ENCODE data around the gene SKA2.
A peak's percentile ranks its signal among the peaks of the same experiment; 100 is the strongest.
"Not testable (repeated sequence)": the region's sequence is repeated elsewhere in the genome, so short reads cannot be mapped to it uniquely, and the experiment has no call there.

Gene SKA2

DNA sequence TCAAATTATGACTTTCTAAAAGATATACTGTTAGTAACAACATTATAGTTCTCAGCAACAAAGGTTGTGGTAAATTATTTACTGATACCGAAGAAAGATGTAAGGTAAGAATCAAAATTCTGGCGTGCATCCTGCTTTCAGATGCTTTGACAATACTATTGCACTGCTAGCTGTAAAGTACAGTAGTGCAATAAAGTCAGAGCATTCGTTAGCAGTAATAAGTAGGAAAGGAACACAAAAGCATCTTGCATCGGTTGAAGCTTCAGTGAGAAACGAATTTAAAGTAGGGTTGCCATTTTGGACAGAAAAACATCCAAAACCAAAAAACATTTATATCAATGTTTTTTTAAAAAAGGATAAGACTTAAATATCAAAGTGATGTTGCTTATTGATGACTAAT lies 4.0 kb downstream of the SKA2 start:
- no peak for DNase-seq

DNA sequence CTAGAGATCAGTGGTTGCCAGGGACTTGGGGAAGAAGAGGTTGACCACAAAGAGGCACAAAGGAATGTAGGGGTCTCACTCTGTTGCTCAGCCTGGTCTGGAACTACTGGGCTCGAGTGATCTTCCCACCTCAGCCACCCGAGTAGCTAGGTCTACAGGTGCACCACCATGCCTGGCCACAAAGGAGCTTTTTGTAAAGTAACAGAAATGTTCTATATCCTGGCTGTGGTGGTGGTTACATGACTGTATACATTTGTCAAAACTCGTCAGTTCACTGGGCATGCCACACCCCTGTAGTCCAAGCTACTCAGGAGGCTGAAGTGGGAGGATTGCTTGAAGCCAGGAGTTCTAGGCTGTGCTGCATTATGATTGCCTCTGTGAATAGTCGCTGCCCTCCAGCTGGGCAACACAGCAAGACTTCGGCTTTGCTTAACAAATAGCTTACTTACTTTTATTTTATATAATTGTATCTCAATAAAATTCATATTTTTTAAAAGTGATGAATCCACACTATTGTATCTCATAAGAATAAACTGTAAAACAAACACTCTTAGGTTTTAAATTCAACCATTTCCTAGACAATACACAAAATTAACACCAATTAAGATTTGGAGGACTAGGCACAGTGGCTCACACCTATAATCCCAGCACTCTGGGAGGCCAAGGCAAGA lies 5.0 kb downstream of the SKA2 start:
- no peak for DNase-seq

DNA sequence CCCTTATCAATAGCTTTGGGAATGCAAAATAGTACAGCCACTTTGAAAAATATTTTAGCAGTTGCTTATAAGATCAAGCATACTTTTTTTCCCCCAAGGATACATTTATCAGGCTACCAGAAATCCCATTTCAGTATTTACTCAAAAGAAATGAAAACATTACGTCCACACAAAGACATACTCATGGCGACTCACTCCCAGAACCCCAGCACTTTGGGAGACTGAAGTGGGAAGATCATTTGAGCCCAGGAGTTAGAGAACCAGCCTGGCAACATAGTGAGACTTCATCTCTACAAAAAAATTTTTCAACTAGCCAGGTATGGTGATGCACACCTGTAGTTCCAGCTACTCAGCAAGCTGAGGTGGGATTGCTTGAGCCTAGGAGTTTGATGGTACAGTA lies 5.9 kb downstream of the SKA2 start:
- DNase-seq, result no peak

DNA sequence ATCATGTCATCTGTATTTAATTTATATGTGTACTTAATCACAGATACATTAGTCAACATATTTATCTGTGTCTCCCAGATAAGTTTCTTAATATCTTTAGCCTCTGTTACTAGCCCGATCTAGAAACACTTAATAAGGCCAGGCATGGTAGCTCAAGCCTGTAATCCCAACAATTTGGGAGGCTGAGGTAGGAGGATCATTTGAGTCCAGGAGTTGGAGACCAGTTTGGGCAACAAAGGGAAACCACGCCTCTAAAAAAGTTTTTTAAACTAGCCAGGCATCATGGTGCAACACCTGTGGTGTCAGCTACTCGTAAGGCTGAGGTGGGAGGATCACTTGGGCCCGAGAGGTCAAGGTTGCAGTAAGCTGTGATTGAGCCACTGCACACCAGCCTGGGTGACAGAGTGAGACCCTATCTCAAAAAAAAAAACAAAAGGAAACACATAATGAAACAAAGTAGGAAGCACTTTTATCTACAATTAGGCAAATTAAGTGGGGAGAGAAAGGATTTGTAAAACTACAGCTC lies 9.4 kb downstream of the SKA2 start:
- no peak for DNase-seq

DNA sequence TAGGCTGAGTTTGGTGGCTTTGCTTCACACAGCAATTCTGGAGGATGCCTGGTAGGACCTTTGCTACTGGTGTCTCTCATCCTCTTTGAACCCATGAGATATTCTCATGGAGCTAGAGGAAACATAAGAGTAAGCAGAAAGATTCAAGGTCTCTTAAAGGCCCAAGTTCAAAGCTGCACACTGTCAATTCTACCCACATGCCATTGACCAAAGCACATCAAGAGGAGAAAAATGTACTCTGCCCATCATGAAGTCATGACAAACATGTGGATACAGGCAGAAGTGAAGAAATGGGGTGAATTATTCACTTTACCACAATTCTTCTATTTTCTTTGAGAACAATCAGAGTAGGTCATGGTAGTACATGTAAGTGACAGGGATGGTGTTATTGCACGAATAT lies 13.1 kb downstream of the SKA2 start:
- DNase-seq, result no peak

DNA sequence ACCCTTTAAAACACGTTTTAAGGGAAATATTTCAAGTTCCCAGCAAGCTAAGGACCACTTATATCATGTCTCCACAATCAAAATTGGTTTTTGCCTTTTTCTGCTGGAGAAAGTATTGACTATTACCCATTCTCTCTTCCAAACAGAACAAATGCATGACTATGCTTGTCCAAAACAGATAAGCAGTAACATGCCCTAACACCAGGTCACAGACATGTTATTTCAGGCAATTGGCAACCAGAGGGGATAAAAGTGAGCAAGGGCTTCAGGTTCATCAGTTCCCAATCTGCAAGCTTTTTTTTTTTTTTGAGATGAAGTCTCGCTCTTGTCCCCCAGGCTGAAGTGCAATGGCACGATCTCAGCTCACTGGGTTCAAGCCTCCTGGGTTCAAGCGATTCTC lies 15.0 kb downstream of the SKA2 start:
- no peak for DNase-seq

DNA sequence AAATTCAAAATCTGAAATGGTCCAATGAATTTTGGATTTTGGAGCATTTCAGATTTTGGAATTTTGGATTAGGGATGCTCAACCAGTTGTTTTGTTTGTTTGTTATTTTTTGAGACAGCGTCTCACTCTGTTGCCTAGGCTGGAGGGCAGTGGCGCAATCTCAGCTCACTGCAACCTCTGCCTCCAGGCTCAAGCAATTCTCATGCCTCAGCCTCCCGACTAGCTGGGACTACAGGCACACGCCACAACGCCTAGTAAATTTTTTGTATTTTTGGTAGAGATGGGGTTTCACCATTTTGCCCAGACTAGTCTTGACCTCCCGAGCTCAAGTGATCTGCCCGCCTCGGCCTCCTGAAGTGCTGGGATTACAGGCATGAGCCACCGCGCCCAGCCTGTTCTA lies 16.6 kb downstream of the SKA2 start:
- DNase-seq, result not testable (repeated sequence)

DNA sequence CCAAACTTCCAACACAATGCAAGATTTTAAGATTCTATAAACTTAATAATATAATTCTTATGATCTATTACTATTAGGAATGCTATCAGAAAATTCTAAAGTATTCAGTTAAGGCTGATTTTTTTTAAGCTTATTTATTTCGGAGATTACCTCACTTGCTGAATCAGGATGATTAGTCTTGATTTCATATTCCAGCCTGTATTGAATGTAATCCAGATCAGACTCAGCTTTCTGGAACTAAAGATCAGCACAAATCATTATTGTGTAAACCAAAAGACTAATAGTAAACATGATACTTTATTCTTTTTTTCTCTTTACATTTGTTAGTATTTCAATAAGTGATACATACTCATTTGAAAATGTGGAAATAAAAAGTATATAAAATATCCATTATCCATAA lies 23.9 kb downstream of the SKA2 start:
- DNase-seq, result no peak

DNA sequence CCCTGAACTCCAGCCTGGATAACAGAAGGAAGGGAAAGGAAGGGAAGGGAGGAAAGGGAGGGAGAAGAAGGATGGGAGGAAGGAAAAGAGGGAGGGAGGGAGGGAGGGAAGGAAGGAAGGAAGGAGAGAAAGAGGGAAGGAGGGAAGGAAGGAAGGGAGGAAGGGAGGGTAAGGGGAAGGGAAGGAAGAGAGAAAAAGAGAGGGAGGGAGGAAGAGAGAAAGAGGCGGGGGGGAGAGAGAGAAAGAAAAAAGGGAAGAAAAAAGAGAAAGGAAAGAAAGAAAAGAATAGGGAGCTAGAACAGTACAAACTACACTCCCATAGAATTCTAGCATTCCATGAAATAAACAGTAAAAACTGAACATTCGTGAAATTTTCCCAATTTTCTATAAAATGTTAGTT lies 25.2 kb downstream of the SKA2 start:
- DNase-seq, result no peak

DNA sequence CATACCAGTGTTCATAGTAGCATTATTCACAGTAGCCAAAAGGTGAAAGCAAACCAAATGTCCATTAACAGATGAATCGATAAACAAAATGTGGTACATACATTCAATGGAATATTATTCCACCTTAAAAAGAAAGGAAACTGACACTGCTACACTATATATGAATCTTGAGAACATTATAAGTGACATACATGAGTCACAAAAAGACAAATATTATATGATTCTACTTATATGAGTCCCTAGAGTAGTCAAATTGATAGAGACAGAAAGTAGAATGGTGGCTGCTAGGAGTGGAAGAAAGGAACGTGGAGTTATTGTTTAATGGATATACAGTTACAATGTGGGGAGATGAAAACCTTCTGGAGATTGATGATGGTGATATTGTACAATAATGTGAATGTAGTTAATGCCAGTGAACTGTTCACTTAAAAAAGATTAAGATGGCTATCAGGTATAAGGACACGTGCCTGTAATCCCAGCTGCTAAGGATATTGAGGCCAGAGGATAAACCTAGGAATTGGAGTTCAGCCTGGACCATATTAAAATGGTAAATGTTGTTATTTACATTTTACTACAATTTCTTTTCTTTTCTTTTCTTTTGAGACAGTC lies 28.1 kb downstream of the SKA2 start:
- no peak for DNase-seq

DNA sequence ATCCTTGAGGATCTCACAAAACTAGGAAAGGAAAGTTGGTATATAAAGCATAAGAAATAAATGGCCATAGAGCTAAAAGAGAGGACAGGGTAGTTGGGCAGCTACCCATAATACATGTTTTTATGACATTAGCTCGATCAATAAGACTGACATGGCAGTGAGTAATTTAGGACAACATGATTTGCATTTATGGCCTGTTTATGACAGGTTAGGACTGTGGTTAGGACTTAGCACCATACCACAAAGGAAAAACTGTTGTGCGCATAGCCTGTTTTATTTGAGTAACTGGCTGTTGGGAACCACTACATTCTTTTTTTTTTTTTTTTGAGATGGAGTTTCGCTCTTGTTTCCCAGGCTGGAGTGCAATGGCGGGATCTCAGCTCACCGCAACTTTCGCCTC lies 30.3 kb downstream of the SKA2 start:
- no peak for DNase-seq

DNA sequence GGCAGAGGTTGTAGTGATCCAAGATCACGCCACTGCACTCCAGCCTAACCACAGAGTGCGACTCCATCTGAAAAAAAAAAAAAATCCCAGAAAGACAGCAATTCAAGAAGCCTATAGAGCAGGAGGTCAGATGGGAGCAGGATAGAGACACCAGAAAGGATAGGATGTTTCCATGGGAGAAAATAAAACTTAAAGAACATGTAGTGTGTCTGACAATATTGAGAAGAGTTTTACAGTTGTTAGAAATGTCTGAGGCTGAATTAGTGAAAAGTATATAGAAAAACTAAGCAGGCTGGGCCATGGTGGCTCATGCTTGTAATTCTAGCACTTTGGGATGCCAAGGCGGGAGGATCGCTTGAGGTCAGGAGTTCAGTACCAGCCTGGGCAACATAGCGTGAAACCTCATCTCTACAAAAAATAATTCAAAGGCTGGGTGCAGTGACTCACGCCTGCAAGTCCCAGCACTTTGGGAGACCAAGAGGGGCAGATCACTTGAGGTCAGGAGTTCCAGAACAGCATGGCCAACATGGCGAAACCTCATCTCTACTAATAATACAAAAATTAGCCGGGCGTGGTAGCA lies 33.0 kb downstream of the SKA2 start:
- DNase-seq, result no peak

DNA sequence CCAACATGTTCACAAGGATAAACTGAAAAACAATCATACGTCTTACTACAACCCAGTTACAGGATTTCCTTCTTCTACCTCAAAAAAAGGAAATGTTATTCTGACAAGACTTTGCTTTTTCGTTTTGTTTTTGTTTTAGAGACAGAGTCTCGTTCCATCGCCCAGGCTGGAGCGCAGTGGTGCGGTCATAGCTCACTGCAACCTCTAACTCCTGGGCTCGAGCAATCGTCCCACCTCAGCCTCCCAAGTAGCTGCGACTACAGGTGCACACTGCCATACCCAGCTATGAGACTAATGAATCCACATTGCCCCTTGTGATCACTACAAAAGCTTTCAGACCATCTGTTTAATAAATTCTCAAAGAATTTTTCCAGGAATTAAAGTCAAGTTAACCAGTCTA lies 39.5 kb downstream of the SKA2 start:
- DNase-seq, result no peak

DNA sequence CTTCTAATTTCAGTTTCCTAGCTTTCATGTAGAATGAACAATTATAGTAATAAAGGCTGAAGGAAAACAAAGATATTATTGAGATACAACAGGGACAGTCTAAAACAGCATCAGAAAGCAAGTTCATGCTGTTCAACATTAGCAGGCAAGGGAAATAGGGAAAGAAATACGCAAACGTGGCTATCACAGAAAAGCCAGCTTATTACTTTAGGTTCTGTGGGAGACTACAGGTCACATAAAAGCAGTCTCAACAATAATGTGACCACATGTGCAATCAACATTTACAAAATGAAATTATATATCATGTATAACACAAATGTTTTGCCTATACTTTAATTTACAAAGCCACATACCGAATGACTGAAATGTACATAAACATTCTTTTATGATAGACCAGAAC lies 43.4 kb downstream of the SKA2 start:
- no peak for DNase-seq

DNA sequence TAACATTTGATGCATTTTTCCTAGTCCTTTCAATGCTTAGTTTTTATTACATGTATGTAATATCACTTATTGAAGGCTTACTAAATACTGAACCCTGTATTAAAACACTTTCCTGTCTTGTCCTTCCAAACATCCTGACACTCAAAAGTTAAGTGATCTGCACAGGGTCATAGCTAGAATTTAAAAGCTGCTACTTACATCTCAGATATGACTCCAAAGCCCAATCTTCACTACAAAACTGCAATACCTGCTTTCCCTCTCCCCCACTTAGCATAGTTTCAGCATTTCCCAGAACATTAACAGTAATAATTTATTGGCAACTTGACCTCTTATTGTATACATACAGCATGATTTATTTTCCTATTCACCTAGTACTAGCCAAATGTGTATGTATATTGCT lies 44.0 kb downstream of the SKA2 start:
- DNase-seq, result no peak

DNA sequence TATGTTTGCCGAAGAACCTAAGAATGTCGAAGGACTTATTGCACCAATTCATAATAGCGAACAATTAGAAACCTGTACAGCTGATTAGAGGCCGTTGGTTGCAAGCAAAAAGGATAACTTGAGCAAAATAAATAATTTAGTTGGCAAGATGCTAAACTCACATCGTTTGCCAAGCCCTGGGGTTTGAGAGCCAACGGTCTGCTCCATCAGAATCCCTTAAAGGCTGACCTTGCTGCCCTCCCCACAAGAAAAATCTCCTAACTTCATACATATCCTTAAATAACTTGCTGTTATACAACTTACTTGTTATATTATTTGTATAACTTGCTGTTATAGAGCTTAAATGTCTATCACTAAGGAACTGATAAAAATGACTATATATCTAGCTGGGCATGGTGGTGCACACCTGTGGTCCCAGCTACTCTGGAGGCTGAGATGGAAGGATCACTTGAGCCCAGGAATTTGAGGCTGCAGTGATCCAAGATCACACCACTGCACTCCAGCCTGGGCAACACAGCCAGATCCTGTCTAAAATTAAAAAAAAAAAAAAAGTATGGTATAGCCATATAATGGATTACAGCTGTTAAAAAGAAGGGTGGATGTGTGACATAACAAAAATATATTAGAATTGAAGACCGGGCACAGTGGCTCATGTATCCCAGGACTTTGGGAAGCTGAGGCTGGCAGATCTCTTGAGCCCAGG lies 46.4 kb downstream of the SKA2 start:
- DNase-seq, result no peak

DNA sequence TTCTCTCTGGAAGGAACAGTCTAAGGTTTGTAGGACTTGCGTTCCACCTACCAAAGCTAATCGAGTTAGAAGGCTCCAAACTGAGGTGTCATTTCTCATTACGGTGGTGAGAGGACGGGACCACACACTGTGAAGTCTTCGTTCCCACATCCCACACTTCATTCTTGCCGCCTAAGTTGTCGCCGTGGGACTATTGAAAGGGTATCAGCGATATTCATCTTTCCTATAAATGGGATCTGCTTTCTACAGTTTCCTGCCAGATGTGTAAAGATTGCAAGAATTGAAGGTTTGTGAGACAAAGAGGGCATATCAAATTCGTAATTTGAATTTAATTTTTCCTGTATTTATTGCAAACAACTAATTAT lies 47.7 kb downstream of the SKA2 start:
- DNase-seq, result no peak

DNA sequence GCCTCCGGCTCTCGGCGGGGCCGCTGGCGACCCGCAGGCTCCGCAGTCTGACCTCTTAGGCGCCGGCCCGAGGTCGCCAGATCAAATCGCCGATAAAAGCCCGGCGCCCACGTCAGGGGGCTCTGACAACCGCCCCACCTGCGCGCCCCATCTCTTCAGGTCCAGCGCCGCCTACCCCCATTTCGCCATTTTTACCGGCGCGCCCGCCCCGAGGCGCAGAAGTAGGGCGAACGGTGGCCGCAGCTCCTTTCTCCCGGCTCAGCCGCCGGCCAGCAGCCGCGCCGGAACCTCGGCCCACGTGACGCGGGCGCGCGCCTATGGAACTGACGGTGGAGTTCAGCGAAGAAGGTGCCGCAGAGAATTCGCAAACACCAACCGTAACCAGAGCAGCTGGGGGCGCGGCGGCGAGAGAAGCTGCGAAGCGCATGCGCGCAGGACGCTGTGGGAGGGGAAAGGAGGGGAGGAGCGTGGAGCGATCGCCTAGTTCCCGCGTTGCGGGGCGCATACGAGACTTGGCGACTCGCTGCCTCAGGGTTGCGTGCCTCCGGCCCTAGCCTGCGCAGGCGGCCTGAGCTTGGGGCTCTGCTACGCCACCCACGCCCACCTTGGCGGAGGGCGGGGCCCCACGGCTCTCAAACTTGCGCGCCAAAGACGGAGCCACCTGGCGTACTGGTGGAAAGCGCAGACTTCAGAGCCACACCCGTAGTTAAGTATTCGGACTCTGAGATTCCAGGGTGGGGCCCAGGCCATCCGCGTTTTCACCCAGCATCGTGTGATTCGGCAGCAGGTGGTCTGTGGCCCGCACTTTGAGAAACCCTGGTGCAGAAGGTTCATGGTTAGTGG lies 48.3 kb downstream of the SKA2 start, which contains the start of gene TRIM37:
TSS of gene TRIM37 (minus strand) at position 418 of the 843 bp plus-strand sequence. CDS start 419 bp downstream, outside the sequence.
- DNase-seq, result peak; percentile 97

DNA sequence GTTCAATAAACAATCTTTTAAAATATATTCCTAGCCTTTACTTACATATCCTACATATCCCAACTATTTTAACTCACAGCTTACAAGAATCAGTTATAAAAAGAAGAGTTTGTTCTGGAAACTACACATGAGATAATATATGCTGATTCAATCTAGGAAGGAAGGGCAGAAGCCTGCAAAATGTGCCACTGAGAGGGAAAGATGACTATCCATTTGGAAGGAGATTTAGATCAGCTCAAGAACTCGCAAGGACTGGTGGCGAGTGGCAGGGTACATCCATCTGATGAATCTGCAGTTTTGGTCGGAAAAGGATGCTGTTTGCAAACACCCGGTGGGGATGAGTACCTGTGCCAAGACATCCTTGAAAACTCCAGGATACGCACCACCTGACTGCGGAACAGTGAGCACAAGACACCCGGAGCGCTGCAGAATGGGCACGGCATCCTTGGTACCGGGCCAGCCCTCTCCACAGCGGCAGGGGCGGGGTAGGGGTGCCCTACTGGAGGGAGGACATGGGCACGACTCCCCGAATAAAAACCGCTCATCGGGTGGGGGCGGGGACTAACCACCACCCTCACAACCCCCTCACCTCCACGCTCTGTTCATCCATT lies 49.0 kb downstream of the SKA2 start:
- DNase-seq, result peak; percentile 76

DNA sequence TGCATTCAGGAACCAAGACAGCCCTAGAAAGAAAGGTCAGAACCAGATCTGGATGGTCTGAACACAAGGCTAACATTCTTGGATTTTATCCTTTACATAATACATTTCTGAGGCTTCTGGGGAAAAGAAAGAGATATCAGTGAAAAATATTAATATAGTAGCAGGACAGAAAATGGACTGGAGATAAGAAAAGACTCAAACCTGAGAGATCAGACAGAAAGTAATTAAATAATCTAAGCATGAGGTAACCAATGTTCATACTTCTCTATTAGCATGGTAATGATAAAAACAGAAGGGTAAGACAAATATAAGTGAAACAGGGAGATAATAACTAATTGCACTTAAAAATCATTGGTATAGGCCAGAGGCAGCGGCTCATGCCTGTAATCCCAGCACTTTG lies 53.8 kb downstream of the SKA2 start:
- DNase-seq, result no peak

DNA sequence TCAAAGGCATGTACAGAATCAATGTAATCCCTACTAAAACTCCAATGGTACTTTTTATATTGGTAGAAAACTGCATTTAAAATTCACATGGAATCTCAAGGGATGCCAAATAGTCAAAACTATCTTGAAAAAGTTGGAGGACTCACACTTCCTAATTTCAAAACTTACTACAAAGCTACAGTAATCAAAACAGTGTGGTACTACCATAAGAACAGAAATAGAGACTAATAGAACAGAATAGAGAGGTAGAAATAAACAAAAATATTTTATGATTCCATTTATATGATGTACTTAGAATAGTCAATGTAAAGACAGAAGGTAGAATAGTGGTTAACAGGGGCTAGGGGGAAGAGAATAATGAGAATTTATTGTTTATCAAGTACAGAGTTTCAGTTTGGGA lies 57.1 kb downstream of the SKA2 start:
- no peak for DNase-seq

DNA sequence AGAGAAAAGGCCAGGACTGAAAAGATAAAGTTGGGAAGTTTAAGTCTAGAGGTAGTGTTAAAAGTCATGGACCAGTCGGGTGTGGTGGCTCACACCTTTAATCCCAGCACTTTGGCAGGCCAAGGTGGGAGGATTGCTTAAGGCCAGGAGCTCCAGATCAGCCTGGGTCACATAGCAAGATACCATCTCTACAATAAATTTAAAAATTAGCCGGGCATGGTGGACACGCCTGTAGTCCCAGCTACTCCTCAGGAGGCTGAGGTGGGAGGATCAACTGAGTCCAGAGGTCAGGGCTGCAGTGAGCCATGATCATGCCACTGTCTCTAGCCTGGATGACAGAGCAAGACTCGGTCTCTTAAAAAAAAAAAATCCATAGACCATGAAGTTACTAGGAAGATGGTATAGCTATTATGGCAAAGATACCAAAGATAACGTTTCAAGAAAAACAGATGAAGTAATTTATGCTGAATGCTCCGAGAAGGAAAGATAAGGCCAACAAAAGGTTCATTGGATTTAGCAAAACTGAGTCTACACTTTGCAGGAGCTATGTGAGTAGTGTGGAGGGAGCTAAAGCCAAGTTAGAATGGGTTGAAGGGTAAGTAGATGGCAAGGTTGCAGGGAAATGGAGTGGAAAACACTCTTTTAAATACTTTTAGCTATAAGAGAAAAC lies 60.0 kb downstream of the SKA2 start:
- DNase-seq, result no peak

All from stimulated activated naive CD4-positive, alpha-beta T cell treated with Interleukin-2 at 50 U/mL for 16 hours (primary cell).